DND-41 (cell line): Measurements from ENCODE around the gene MICAL3.
"Not testable (repeated sequence)": the region's sequence is repeated elsewhere in the genome, so short reads cannot be mapped to it uniquely, and the experiment has no call there.

Source experiments
- EZH2 ChIP-seq: IDR thresholded peaks from 3 replicates; pipeline ENCODE4 v1.6.1; 2012; ENCODE audit warnings: borderline replicate concordance, low read depth, mild to moderate bottlenecking, moderate library complexity, low read length, inconsistent platforms; ENCODE audit not compliant: severe bottlenecking
- TF ChIP-seq, protein P1 (sequence below): IDR thresholded peaks from 2 replicates; pipeline ENCODE4 v1.5.1; 2012; ENCODE audit warnings: borderline replicate concordance, low read length, moderate library complexity, mild to moderate bottlenecking; ENCODE audit not compliant: poor library complexity, severe bottlenecking; ENCODE audit errors: extremely low read depth

DNA sequence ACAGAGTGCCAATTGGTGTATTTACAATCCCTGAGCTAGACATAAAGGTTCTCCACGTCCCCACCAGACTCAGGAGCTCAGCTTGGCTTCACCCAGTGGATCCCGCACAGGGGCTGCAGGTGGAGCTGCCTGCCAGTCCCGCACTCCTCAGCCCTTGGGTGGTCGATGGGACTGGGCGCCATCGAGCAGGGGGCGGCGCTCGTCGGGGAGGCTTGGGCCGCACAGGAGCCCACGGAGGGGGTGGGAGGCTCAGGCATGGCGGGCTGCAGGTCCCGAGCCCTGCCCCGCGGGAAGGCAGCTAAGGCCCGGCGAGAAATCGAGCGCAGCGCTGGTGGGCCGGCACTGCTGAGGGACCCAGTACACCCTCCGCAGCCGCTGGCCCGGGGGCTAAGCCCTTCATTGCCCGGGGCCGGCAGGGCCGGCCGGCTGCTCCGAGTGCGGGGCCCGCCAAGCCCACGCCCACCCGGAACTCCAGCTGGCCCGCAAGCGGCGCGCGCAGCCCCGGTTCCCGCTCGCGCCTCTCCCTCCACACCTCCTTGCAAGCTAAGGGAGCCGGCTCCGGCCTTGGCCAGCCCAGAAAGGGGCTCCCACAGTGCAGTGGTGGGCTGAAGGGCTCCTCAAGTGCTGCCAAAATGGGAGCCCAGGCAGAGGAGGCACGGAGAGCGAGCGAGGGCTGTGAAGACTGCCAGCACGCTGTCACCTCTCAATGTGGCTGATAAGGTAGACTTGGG is 29.0 kb upstream of the MICAL3 start:
- TF ChIP-seq, protein P1, sequence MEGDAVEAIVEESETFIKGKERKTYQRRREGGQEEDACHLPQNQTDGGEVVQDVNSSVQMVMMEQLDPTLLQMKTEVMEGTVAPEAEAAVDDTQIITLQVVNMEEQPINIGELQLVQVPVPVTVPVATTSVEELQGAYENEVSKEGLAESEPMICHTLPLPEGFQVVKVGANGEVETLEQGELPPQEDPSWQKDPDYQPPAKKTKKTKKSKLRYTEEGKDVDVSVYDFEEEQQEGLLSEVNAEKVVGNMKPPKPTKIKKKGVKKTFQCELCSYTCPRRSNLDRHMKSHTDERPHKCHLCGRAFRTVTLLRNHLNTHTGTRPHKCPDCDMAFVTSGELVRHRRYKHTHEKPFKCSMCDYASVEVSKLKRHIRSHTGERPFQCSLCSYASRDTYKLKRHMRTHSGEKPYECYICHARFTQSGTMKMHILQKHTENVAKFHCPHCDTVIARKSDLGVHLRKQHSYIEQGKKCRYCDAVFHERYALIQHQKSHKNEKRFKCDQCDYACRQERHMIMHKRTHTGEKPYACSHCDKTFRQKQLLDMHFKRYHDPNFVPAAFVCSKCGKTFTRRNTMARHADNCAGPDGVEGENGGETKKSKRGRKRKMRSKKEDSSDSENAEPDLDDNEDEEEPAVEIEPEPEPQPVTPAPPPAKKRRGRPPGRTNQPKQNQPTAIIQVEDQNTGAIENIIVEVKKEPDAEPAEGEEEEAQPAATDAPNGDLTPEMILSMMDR: not testable (repeated sequence)
- not testable (repeated sequence) for TF ChIP-seq EZH2
